HG02840 (cell line): ENCODE measurements around the gene RBM28.

ENCODE experiments used
- ATAC-seq: cut with Tn5 transposase; IDR thresholded peaks from one replicate; pipeline ENCODE4 v1.9.1; 2021; ENCODE audit warnings: mild to moderate bottlenecking, moderate library complexity, moderate number of reproducible peaks; ENCODE audit not compliant: unreplicated experiment, low FRiP score

Gene RBM28

GRCh38 chr7:128351296-128352152 is 7.8 kb upstream of the RBM28 start:
- no peak for ATAC-seq

DNA sequence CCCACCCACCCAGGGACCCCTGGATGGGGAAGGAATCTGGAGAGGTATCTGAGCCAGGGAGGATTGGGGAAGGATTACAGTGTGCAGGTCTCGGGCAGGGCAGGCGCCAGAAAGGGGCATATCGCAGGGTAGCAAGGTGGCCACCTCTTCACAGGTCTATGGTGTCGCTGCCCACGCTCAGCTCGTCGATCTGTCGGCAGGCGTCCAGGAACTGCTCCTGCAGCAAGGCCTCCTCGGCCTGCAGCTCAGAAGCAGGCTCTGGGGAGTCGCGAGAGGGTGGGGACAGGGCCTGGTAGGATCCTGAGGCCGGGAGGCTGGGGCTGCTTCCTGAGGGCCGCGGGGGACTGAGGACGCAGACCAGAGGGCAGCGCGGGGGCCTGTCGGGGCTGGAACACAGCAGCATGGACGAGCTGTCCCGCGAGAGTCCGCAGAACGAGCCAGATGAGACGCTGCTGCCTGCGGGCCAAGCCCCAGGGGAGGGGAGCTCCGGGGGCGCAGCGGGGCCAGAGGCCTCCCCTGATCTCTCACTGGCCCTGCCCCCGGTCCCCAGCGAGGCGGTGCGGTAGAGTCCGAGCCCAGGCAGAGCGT is 7.1 kb upstream of the RBM28 start:
- ATAC-seq, result no peak

DNA sequence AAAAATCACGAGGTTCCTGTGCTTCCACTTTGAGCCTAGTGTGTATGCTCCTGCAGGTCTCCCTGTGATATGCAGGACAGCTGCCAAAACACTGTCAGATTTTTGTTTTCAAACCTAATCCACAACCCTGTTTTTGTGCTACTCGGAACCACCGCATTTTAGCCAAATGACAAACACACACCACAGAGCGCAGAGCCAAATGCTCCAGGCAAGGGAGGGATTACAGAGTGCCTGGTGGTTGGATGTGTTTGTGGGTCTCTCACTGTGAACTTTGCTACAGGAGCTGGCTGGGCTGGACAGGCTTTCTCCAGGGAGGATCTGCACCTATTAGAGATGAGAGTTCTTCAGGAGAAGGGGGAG is 5.7 kb upstream of the RBM28 start:
- ATAC-seq, result no peak

- ATAC-seq, result no peak
Observed at GRCh38 chr7:128347647-128348097, 4.0 kb upstream of the RBM28 start.

DNA sequence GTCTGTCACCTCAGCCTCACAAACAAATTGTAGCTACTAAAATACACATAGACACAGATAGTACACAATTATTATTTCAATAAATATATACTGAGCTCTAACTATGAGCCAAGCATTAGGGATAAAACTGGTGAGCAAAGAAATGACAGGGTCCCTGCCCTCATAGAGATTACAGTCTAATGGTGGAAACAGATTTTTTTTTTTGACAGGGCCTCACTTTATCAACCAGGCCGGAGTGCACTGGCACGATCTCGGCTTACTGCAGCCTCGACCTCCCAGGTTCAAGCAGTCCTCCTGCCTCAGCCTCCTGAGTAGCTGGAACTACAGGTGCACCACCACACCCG is 695 bp upstream of the RBM28 start:
- ATAC-seq, result no peak

DNA sequence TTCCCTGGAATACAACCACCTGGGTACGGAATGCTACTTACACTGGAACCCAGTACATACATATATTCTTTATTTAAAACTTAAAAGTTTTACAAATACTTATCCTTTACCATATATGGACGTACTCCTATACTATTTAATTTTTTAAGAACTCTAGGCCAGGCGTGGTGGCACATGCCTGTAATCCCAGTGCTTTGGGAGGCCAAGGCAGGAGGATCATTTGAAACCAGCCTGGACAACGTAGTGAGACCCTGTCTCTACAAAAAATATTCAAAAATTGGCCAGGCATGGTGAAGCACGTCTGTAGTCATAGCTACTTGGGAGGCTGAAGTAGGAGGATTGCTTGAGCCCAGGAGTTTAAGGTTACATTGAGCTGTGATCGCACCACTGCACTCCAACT is 2.0 kb downstream of the RBM28 start:
- no peak for ATAC-seq

DNA sequence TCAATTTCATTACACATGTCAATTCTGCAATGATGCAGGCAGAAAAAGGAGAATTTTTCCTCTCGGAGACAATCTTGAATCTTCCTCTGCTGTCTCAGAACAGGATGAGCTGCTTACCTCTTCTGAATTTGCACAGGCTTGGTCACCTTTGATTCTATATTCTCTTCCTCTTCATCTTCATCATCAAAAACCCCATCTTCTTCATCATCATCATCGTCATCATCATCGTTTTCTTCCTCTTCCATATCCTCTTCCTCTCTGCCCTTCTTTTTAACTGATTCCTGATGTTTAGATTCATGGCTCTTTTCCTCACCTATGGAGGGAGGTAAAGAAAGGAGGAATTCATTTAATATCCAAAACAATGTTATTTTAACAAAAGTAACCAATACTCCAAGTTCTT is 8.0 kb downstream of the RBM28 start:
- no peak for ATAC-seq

DNA sequence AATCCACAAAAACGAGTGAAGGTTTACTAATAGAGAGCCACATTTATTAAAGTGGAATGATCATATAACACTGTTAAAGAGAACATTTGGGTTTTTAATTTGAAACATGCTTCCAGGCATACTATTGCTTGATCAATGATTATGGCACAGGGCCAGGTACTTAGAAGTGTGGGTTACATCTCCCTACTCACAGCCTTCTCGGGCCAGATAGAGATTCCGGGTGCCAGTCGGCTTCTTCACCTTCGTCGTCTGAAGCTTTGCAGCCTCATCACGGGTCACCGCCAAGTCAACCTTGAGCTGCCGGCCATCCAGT is 19.4 kb downstream of the RBM28 start:
- ATAC-seq, result no peak

GRCh38 chr7:128323459-128324367 is 20.0 kb downstream of the RBM28 start:
- ATAC-seq, result no peak

DNA sequence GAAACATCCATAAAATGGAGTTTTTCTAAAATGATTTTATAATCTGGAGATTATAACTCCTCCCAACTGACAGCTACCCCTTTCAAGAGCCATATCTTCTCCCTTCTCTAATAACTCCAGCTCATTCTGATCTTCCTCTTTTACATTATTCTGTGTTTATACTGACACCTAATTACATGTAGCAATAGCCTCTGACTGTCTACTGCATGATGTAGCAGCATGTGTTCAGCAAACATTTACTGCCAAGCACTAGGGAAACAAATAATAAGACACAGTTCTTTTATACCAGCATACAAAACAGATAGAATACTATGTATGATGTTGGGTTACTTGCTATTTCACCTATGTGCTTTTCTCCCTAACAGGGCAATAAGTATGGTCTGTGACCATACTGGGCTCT is 20.7 kb downstream of the RBM28 start:
- ATAC-seq, result no peak

GRCh38 chr7:128322040-128322643 is 21.6 kb downstream of the RBM28 start:
- ATAC-seq, result no peak

GRCh38 chr7:128321044-128321422 is 22.7 kb downstream of the RBM28 start:
- ATAC-seq, result no peak

GRCh38 chr7:128318691-128319090 is 25.0 kb downstream of the RBM28 start:
- no peak for ATAC-seq

DNA sequence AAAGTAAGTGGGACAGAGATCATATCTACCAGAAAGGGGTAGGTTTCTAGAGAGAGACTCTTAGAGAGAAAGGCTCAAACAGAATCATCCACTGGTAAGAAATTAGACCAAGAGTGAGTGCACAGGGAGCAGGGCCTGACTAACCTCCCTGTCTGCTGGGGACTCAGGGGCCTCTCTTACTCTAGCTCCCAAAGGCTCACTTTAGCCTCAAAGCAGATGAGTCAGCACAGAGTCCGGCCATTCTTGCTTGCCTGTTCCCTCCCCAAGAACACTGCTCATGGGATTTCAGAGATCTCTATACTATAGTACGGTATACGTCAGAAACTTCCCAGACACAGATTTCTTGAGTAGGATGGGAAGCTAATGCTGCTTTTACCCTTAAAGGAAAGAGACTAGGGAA is 32.7 kb downstream of the RBM28 start:
- ATAC-seq, result no peak

DNA sequence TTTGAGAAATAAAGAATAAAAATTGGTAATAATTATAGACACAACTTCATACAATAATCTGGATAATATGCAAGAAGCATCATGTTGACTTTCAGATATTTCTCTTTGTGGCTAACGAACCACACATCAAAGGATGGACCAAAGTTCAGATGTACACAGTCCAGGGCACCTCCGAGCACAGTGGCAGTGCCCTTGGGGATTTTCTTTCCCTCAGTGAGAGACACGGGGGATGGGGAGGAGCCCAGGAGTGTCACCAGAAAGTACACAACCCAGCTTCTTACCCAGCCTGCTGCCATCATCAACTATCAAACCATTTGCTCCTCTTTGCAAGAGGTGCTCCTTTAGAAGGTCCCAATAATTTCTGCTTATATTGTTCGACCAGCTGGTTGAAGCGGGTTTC is 33.2 kb downstream of the RBM28 start:
- no peak for ATAC-seq

DNA sequence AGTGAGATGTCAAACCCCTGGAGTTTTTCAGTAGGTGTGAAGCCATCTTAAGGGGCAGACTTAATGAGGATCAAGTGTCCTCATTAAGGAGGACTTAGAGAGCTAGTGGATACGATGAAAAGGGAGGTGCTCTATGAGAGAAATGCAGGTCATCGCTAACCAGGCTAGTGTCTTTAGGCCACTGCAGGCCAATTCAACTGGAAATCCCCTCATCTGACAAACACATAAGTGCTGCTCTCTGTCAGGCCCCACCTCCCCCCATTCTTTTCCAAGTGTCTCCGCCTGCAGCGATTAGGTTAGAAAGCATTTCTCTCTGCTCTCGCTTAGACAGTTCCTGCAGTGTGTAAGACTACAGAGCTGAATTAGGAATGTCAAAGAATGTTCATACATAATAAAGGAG is 33.7 kb downstream of the RBM28 start:
- no peak for ATAC-seq

- ATAC-seq, result no peak
Observed at GRCh38 chr7:128309124-128309523, 34.6 kb downstream of the RBM28 start.

DNA sequence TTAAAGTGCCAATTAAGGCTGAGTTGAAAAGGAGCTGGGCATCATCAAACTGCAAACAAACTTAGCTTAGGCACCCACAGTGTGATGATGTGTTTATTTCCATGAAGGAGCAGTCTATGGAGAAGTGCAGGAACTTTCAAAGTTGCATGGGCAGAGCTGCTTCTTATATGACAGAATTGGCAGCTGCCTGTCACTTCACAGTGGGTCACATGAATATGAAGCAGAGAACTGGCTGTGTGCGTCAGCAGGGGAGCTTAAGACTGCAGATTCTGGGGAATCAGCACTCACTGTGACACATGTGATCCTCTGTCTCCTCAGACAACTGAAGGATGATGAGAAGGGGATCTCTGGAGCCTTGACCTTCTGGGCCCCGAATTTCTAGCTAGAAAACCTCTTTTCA is 36.6 kb downstream of the RBM28 start:
- no peak for ATAC-seq

GRCh38 chr7:128304212-128304611 is 39.5 kb downstream of the RBM28 start:
- ATAC-seq, result no peak

DNA sequence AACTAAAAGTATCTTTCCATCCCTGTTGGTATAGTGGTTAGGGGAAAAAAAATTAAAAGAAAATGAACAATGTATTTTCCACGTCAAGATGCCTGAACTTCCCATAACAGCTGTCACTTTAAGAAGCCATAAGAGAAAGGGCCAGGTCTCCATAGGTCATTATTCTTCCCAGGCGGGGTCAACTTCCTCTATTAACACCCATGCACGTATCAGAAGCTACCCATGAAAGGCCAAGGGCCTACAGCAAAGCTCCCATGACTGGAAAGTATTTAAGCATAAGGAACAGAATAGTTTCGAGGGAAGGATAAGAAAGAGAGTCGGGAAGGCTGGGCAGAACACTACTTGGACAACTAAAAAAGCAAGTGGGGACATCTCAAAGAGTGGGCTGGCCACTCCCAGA is 40.1 kb downstream of the RBM28 start:
- ATAC-seq, result no peak

- no peak for ATAC-seq
Observed at GRCh38 chr7:128303133-128303532, 40.6 kb downstream of the RBM28 start.
